HPDE6-E6E7 (cell line): ENCODE results near the gene LMF2.
"Not testable (repeated sequence)": the region's sequence is repeated elsewhere in the genome, so short reads cannot be mapped to it uniquely, and the experiment has no call there.

Experiments
- DNase-seq: peaks from one replicate; pipeline ENCODE4 v3.0.0; 2011; ENCODE audit warnings: missing footprints; ENCODE audit errors: extremely low spot score

LMF2 gene, protein sequence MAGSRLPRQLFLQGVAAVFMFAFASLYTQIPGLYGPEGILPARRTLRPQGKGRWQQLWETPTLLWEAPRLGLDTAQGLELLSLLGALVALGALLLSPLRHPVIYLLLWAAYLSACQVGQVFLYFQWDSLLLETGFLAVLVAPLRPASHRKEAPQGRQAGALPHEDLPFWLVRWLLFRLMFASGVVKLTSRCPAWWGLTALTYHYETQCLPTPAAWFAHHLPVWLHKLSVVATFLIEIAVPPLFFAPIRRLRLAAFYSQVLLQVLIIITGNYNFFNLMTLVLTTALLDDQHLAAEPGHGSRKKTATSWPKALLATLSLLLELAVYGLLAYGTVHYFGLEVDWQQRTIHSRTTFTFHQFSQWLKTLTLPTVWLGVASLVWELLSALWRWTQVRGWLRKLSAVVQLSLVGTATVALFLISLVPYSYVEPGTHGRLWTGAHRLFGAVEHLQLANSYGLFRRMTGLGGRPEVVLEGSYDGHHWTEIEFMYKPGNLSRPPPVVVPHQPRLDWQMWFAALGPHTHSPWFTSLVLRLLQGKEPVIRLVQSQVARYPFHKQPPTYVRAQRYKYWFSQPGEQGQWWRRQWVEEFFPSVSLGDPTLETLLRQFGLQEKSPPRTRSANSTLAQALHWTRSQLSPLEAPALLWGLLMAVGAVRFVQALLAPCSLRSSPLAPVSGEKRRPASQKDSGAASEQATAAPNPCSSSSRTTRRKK

DNA sequence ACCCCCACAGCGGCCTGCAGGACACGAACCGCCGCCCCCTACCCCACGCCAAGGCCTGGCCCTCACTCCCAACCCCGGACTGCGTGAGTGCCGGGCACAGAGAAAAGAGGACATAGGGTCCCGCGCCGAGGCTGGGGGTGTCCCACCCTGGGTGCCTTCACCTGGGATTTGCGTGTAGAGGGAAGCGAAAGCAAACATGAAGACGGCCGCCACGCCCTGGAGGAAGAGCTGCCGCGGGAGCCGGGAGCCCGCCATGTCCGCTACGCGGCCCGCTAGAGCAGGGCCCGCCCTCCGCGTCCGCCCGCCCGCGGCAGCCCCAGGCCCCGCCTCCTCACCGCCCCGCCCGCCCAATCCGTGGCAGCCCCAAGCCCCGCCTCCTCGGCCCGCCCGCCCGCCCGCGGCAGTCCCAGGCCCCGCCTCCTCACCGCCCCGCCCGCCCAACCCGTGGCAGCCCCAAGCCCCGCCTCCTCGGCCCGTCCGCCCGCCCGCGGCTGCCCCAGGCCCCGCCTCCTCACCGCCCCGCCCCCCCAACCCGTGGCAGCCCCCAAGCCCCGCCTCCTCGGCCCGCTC, at the start of gene LMF2:
TSS of gene LMF2 (minus strand) at position 282 of the 570 bp plus-strand sequence. CDS start at position 255, 27 bp downstream.
- DNase-seq = no peak

DNA sequence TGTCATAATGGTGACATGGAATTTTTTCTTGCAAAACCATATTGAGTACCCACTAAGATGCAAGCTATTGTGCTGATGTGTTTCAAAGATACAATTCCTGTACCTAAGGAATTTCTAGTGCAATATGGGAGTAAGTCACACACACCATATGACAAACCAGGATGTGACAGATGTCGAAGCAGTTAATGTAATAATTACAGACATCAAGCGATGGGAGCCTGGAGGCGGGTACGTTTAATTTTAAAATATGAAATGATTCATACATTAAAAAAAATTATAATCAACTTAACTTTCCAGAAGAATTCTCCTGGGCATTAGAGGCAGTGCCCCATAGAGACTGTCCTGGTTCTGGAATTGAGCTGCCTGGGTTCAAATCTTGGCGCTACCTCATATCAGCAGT, 49.2 kb upstream of the LMF2 start:
- DNase-seq = no peak

DNA sequence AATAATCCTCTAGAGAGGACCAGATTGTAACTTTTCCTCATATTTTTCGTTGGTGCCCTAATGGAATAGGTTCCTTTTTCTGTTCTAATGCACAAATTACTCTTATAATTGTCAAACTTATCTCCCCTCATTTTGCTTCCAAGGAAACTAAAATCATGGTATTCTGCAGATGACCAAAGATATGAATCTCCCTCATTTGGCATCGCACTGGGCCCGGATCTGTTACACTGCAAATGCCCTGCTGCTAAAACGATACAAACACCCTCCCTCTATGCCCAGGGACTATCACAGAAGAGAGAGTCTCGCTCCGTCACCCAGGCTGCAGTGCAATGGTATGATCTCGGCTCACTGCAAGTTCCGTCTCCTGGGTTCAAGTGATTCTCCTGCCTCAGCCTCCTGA, 45.8 kb upstream of the LMF2 start:
- DNase-seq = no peak

DNA sequence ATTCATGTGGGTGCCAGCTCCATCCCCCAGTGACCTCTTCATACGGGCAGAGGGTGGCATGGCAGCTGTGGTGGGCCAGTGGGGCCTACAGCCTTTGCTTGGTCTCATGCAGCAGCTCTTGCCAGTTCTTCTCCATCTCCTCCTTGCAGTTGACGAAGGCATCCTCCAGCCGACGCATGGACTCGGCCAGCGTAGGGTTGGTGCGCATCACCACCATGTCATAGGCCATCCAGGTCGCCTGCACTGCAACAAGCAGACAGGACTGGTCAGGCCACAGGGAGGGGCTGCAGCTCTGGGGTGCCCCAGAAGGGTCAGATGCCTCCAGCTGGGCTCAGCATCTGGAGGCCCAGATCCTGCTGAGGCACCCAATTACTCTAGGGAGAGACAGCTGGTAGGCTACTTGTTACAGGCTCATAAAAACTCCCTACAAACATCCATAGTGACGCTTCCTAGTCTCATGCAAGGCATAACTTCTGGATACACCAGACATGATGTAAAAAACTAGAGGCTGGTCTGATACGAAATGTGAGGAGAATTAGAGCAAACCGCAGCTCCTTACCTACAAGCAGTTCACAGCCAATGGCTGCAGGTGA, 43.8 kb upstream of the LMF2 start:
- DNase-seq = no peak

DNA sequence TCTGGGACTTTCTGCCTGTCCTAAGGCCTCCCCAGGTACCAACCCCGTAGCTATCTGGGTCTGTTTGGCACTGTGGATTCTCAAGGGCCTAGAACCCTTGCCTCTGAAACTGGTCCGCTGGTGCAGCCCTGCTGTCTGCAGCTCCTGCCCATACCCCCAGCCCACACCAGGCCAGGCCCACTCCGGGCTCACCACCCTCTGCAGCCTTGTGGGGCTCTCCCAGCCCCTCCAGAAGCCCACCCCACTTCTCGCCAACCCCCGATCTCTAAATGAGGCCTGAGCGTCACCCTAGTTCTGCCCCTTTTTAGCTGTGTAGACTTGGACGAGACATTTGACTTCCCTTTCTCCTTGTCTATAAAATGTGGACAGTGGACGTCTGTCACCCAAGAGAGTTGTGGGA, 42.9 kb upstream of the LMF2 start:
- no peak for DNase-seq

DNA sequence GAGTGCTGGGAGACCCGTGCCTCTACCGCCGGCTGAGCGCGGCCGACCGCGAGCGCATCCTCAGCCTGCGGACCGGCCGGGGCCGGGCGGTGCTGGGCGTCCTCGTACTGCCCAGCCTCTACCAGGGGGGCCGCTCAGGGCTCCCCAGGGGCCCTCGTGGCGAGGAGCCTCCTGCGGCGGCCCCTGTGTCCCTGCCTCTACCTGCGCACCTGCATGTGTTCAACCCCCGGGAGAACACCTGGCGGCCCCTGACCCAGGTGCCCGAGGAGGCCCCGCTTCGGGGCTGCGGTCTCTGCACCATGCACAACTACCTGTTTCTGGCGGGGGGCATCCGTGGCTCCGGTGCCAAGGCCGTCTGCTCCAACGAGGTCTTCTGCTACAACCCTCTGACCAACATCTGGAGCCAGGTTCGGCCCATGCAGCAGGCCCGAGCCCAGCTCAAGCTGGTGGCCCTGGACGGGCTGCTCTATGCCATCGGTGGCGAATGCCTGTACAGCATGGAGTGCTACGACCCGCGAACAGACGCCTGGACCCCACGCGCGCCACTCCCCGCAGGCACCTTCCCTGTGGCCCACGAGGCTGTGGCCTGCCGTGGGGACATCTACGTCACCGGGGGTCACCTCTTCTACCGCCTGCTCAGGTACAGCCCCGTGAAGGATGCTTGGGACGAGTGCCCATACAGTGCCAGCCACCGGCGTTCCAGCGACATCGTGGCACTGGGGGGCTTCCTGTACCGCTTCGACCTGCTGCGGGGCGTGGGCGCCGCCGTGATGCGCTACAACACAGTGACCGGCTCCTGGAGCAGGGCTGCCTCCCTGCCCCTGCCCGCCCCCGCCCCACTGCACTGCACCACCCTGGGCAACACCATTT, 41.7 kb upstream of the LMF2 start:
- no peak for DNase-seq

DNA sequence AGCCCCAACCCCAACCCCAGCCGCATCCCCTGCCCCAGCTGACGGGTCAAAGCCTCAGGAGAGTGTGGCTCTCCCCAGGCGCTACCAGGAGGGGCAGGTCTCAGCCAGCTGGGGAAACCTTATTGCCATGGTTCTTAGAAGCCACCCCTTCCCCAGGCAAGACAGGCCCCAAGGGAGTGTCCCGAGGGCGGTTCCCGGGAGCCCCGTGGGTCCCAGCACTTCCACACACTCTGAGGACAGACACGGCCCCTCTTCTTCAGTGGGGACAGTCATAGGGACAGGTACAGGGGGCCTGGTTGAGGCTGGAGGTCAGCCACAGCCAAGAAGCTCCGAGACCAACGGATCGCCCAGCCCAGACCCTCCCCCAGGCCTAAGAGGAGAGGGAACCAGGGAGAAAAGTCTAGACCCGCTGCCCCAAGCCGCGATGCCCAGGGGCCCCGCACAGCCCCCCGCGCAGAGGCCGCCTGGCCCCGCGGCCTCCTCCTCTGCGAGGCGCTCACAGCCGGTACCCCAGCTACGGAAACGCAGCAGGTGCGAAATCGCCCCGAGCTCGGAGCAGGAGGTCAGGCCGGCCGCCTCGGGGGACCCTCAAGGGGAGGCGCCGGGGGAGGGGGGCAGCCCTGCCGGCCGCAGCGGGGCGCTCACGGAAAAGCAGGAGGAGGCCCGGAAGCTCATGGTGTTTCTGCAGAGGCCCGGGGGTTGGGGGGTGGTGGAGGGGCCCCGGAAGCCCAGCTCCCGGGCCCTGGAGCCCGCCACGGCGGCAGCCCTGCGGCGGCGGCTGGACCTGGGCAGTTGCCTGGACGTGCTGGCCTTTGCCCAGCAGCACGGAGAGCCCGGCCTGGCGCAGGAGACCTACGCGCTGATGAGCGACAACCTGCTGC, 40.8 kb upstream of the LMF2 start:
- DNase-seq = no peak

DNA sequence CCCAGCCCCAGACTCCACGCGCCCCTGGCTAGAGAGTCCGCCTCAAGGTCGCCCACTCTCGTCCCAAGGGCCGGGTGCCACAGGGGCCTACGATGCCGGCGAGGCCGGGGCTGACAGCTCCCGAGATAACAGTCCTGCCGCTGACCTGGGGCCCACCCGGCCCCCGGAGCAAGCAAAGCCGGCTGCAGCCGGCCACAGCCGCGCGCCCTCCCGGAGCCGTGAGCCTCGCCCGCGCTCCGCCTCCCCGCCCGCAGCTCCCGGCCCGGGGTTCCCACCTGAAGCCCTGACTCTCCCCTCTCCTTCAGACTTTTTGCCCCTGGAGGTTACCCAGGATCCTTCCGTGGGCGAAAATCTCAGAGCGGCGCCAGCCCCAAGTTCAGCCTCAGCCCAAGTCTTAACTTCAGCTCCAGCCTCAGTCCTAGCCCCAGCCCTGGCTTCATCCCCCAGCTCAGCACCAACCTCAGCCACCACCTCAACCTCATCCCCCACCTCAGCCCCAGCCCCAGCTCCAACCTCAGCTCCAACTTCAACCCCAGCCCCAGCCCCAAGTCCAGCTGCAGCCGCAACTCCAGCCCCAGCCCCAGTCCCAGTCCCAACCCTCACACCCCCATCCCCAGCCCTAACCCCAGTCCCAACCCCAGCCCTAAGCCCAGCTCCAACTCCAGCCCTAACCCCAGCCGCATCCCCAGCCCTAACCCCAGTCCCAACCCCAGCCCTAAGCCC, 39.9 kb upstream of the LMF2 start:
- DNase-seq = no peak

DNA sequence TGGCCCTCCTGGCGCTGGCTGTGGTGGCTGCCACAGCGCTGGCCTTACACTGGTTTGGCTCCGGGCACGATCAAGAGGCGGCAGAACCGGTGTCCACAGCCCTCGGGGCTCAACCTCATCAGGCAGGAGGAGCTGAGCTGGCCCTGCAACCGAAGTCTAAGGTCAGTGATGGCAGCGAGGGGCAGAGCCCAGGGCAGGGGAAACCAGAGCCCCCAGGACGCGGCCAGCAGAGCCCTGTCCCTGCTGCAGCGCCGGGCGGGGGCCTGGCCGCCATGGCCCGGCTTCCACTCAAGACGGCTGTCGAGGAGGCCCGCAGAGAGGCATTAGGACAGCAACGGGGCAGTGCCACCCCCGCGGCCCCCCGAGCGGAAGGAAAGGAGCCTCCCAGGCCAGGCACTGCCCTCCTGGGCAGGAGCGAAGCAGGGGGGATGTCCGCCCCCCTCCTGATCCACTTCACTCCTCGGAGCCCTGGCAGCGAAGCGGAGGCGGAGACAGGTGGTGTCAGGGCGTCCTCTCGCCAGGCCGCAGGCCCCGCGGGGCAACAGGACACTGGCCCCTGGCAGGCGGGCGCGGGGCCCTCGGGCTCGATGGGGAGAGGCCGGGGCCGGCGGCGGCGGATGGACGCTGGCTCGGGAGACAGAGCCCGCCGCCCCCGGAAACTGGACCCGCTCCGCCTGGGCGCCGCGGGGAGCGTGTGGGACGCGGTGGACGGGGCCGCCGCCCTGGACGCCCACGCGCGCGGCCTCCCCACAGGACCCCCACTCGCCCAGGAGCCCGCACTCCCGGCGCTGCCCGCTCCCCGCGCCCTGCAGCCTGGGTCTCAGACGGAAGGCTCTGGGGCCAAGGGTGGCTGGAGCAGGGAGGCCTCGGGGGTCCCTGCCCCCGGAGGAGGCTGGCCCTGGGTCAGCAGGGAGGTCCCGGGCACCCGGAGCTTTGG, 39.1 kb upstream of the LMF2 start:
- DNase-seq = no peak

DNA sequence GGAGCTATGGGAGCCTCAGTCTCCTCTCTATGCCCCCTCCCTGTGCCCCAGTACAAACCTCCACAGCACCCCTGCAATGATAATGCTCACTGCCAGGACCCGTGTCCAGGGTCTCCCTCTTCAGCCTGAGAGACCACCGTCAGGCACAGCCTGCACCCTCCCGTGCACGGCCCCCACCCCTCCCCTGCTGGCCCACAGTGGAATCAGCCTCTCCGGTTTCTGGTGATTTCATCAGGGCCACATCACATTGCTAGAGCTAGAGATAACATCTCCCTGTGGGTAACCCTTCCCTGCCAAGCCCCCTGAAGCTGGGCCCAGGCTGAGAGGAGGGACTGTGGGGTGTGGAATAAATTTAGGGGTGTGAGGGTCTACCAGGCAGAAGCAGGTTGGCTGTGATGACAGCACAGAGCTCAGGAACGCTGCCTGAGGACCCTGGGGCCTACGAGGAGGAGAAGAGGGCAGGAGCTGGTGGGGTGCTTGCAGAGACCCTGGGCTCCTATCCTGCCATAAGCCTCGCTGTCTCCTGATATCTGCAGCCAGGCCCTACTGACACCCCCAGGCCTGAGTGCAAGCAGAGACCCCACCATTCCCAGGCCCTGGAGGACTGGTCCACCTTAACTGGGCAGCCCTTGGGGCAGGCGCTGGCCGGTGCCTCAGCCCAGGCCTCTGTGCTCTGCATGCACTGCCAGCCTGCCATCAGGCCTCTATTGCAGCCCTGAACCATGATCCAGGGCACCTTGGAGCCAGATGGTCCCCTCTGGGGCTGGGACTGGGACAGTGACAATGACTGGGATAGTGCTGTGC, 38.2 kb upstream of the LMF2 start, which contains the start of gene KLHDC7B:
TSS of gene KLHDC7B (plus strand) at position 378 of the 804 bp plus-strand sequence. CDS start at position 723, 345 bp downstream.
- no peak for DNase-seq

DNA sequence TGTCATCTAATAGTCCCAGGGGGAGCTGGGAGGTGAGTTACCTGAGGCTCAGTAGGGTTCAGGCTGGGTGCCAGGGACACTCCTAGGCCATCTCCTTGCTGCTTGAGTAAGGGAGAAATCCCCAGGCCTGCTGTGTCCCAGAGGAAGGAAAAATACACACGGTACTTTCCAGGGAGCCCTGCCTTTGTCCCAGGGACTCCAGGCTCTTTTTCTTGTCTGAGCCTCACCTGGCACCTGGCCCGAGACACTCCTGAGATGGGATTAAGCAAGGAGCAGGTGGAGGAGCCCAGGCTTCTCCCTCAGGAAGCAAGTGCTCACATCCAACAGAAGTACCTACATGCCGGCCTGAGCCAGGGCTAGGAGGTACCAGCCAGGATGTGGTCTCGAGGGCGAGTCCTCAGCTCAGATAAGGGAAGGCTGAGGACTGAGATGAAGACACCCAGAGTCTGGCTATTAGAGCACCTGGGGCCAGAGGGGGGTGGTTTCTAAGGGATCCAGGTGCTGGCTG, 37.3 kb upstream of the LMF2 start:
- no peak for DNase-seq

DNA sequence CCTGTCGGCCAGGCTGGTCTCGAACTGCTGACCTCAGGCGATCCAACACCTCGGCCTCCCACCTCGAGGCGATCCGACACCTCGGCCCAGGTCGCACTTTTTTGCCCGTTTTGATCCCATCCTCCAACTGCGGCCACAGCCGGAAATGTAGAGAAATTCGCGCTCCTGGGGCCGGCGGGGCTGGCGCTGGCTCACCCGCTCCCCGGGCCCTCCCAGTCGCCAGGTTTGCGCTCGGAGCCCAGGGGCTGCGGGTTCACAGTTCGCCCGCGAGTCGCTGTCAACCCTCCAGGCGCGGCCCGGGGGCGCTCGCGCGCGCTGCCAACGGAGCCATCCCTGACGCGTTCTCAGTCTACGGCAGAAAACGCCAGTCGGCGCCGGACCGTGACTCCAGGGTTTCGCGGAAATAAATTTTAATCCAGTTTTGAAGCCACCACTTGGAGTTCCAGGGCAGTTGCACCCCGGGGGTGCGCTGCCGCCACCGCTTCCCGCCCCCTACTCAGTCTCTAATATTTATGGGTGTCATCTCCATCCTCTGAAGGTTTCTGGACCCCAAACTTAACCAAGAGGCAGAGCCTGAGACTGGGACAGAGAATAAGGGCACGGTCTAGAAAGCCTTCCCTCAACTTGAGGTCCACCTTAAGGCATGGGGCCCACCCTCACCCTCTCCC, 36.7 kb upstream of the LMF2 start:
- no peak for DNase-seq

DNA sequence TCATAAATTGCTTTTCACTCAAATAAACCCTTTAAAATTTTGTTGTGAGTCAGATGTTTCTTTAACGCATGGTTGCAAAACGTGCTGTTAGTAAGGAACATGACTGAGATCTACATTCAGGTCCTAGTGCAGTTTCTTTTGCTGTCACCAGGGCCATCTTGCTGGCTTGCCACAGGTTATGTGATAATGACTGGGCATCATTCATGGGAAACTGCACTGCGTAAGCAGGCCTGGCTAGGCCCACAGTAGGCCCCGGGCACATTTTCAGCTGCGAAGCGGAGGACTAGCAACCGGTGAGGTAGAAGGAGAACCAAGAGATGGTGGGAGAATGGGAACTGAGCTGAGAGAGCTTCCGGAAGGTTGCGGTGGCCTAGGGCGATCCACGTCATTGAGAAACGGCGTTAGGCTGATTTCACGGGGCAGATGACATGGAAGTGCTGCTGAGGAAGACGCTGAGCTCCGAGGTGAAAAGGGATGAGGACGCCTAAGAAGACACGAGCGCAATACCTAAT, 35.0 kb upstream of the LMF2 start:
- DNase-seq = no peak

DNA sequence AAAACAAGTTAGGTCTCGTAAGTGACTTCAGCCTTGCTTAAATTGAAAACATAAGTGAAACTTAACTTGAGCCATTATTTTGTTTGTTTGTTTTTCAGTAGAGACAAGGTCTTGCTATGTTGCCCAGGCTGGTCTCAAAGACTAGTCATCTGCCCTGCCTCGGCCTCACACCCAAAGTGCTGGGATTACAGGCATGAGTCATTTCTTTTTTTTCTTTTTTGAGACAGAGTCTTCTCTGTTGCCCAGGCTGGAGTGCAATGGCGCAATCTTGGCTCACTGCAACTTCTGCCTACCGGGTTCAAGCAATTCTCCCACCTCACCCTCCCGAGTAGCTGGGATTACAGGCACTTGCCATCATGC, 34.1 kb upstream of the LMF2 start:
- DNase-seq = not testable (repeated sequence)

DNA sequence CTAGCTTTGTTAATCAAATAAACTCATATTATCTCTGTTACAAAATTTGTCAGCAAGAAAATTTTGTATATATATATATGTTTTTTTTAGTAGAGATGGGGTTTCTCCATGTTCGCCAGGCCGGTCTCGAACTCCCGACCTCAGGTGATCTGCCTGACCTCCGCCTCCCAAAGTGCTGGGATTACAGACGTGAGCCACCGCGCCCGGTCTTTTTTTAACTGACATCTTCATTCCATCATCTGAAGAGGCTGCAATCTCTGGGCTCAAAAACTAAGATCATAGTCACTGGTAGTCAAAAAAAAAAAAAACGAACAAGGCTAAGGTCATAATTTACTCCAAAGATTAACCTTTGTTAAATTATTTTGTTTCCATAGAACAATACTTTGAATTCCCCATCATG, 32.9 kb upstream of the LMF2 start:
- DNase-seq = no peak

DNA sequence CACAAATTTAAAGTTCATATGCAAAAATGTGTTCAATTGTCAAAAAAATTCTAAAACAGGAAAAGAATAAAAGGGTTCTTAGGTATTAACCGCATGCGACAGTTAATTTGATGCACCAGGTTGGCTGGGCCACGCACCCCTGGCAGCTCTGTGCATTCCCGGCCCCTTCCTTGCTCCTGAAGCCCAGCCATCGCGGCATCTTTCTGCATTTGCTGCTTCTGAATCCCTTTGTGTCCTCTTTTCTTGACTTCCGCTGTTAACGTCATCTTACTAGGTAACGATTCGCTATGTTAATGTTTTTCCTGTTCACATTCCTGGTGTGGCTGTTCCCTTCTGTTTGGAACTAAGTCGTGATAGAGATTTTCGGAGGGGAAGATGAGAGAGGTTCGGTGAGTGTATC, 30.3 kb upstream of the LMF2 start:
- no peak for DNase-seq

DNA sequence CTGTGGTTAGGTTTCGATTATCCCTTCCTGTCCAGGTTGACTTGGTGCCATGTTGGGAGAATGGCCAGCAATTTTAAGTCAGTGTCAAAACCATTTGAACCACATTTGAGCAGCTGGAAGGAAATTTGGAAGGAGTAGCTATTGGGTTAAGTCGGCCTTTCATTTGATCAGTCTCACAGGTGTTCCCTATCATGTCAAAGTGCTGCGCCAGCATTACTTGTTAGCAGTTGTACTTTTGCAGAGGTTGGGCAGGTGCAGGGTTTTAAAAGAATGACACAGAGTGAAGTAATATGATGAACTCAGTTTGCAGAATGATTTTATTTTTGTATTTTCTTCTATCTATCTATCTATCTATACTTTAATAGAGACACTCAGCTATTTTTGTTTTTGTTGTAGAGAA, 28.7 kb upstream of the LMF2 start:
- no peak for DNase-seq
